AG04449 (cell line): ENCODE results near the gene PJA2.
"Not testable (repeated sequence)": the region's sequence is repeated elsewhere in the genome, so short reads cannot be mapped to it uniquely, and the experiment has no call there.

Experiments
- CTCF ChIA-PET: fragments of 350-600 bp; formaldehyde crosslinking; extraction: SDS; loops from one replicate; lab custom pipeline; 2021; ENCODE audit warnings: antibody characterized with exemption; lab: Yijun Ruan, JAX
- POLR2A ChIA-PET: fragments of 400-600, 350-600 bp; formaldehyde crosslinking; extraction: SDS; loops from one replicate; lab custom pipeline; 2020; ENCODE audit warnings: antibody characterized with exemption, inconsistent platforms; lab: Yijun Ruan, JAX
- DNase-seq: peaks from one replicate; pipeline ENCODE4 v3.0.0-alpha.2; 2010; ENCODE audit warnings: low read depth, low spot score
- H3K4me3 ChIP-seq: 2 replicates; pipeline ENCODE4 v1.5.1; 2011; ENCODE audit warnings: low read depth, mild to moderate bottlenecking, control low read depth, low read length
- TF ChIP-seq, protein P1 (sequence below): IDR thresholded peaks from one replicate; pipeline ENCODE4 v1.5.1; 2011; ENCODE audit warnings: mild to moderate bottlenecking, moderate library complexity, low read length, control low read depth, inconsistent platforms; ENCODE audit not compliant: insufficient read depth; ENCODE audit errors: missing control alignments

PJA2 gene

DNA sequence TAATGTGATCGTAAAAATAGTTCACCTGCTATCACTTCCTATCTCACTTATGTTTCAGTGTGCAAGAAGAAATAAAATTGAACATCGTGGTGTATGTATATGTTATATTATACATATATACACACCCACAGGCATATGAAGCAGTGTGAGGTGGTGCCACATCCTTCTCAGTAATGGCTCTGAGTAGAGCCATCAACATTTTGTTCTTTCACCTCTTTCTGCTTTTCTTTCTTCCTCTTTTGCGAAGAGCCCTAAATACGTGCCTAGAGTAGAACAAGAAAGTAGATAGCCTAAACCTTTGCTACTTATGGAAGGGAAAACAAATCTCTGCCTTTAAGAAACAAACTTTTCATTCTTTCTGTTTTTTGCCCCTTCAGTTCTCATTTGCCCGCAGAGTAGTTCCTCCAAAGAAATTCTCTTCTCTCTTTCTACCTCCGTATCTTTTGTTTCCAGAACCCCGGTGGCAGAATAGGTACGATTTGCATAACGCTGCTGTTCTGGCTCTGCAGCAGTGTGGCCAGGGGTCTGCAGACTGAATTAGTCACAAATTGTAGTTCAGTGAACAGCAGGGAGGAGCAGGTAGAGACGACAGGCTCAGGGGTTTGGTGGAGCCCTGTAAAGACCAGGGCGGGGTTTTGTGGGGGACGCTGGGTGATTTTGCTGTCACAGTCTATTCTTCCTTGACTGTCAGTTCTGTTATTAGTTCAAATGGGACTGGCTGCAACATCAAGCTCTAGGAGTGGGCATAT, 40.5 kb upstream of the PJA2 start:
- POLR2A ChIA-PET: no interaction called here
- DNase-seq: no peak
- TF ChIP-seq, protein P1, sequence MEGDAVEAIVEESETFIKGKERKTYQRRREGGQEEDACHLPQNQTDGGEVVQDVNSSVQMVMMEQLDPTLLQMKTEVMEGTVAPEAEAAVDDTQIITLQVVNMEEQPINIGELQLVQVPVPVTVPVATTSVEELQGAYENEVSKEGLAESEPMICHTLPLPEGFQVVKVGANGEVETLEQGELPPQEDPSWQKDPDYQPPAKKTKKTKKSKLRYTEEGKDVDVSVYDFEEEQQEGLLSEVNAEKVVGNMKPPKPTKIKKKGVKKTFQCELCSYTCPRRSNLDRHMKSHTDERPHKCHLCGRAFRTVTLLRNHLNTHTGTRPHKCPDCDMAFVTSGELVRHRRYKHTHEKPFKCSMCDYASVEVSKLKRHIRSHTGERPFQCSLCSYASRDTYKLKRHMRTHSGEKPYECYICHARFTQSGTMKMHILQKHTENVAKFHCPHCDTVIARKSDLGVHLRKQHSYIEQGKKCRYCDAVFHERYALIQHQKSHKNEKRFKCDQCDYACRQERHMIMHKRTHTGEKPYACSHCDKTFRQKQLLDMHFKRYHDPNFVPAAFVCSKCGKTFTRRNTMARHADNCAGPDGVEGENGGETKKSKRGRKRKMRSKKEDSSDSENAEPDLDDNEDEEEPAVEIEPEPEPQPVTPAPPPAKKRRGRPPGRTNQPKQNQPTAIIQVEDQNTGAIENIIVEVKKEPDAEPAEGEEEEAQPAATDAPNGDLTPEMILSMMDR: no peak
- no peak overlapping the region for H3K4me3 ChIP-seq
- CTCF ChIA-PET: interaction anchor here (1.6 kb wide), 1 partner anchor 11 kb away, joined by 5 read pairs; no protein-coding TSS in a partner anchor

DNA sequence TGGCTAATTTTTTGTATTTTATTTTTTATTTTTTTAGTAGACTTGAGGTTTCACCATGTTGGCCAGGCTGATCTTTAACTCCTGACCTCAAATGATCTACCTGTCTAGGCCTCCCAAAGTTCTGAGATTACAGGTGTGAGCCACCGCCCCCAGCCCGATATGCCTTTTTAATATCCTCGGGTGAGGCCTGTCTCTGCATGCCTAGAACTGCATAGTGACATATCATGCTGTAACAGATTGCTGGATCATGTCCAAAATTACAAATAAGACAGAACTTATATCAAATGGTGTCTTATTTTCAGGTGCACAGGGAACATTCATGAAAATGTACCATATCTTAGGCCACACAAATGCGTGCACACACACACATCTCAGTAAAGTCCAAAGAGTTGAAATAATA, 39.1 kb upstream of the PJA2 start:
- ChIA-PET POLR2A (no interaction called here), CTCF (interaction anchor here (1.1 kb wide), 1 partner anchor 9 kb away, joined by 5 read pairs; no protein-coding TSS in a partner anchor)
- TF ChIP-seq, protein P1: no peak
- DNase-seq: no peak
- no peak overlapping the region for H3K4me3 ChIP-seq

DNA sequence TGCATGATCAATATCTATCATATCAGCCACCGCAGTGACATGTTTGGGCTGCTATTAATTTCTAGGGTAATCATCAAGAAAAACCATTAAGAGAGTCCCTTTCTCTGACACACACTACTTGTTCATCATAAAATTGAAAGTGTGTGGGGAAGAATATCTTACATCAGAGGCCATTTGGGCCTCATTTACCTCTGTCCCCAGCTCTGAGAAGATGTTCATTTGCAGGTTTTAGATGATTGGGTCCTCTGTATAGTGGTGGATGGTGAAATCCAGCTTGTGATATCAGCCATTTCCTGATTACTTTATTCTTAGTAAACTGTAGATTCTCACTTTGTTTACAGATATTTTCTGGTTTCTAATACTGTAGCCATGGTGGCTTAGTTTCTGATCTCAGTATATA, 29.8 kb upstream of the PJA2 start:
- no peak overlapping the region for H3K4me3 ChIP-seq
- TF ChIP-seq, protein P1: no peak
- no peak for DNase-seq
- ChIA-PET POLR2A (interaction anchor here (0.6 kb wide), 1 partner anchor 83 kb away, joined by 3 read pairs; no protein-coding TSS in a partner anchor), CTCF (interaction anchor here (0.6 to 1.5 kb wide), 10 partner anchors 9 to 918 kb away, joined by 3 to 5 read pairs (median 3); no protein-coding TSS in a partner anchor)

DNA sequence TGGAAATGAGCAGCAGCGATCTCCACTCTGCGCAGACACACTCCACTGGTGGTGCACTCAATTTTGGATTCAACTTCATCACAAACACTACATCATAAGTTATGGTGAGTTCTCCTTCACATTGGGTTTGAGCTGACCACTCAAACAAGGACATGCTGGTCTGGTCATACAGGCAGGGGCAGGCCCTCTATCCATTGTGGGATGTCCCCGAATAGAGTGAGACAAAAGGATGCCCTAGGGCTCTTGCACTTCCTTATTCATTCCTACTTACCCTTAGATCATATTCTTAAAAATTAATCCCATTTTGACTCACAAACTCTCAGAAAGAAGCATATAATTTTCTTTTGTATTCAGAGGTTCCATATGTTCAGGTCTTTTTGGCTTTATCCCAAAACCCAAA, 16.3 kb upstream of the PJA2 start:
- no peak overlapping the region for H3K4me3 ChIP-seq
- ChIA-PET POLR2A (no interaction called here), CTCF (no interaction called here)
- TF ChIP-seq, protein P1: no peak
- no peak for DNase-seq

DNA sequence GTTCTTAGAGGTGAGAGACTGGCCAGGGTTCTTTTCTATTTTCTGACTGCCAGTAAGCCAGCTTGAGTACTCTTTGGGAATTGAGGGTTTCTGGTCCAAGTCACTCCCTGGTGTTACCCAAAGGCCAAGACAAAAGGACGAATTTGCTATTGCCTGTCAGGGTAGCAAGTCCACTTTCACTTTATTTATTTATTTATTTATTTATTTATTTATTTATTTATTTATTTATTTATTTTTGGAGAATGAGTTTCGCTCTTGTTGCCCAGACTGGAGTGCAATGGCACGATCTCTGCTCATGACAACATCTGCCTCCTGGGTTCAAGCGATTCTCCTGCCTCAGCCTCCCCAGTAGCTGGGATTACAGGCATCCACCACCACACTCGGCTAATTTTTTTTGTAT, 15.7 kb upstream of the PJA2 start:
- POLR2A ChIA-PET, DNase-seq, CTCF ChIA-PET, H3K4me3 ChIP-seq: not testable (repeated sequence)

DNA sequence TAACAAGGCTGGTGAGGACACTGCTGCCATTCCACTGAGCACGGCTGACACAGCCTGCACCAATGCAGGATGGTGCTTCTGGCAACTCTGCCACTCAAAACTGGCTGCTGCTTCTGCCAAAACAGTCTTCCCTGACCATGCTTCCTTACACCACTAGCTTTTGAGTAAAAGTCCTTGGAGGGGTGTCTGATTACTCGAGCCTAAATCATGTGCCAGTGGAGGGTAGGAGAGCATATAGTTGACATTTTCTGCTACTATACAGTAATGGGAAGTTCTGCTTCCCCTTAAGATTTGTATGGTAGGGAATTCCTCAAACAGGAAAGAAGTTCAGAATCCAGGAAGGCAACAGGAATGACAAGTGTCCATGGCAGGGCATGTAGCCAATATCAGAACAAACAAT, 12.2 kb upstream of the PJA2 start:
- TF ChIP-seq, protein P1: no peak
- H3K4me3 ChIP-seq: no peak overlapping the region
- DNase-seq: no peak
- CTCF ChIA-PET: no interaction called here
- POLR2A ChIA-PET: no interaction called here

GRCh38 chr5:109418712-109419352, 9.1 kb upstream of the PJA2 start:
- ChIA-PET POLR2A (no interaction called here), CTCF (no interaction called here)
- DNase-seq: no peak
- no peak overlapping the region for H3K4me3 ChIP-seq
- TF ChIP-seq, protein P1: no peak
